GM12878 (cell line): ENCODE measurements around the gene GON7. TPM values are rescaled to one million over a fixed set of nuclear protein-coding genes. Genes with fewer than 3 reads are reported as not detected.
"Not testable (repeated sequence)": the region's sequence is repeated elsewhere in the genome, so short reads cannot be mapped to it uniquely, and the experiment has no call there.

Source experiments
- ATAC-seq: fragments of 200-7000 bp; cut with Tn5 transposase; 3 replicates; pipeline ENCODE4 v1.9.1; 2020; ENCODE audit warnings: mild to moderate bottlenecking, moderate library complexity
- BruUV-seq: library from RNA; stranded (reverse); fragments of 400-500 nt; replicated peaks from 2 replicates; lab custom pipeline; 2021; lab: Mats Ljungman, UMichigan
- CTCF ChIA-PET: fragments of 300-600 bp; sonication (Branson Sonifier 250); formaldehyde crosslinking; extraction: SDS; loops from one replicate; lab custom pipeline; 2021; ENCODE audit warnings: inconsistent platforms; lab: Yijun Ruan, JAX
- POLR2A ChIA-PET: fragments of 350-600 bp; formaldehyde crosslinking; extraction: SDS; loops from one replicate; lab custom pipeline; 2021; ENCODE audit warnings: inconsistent platforms; lab: Charles Lee
- RAD21 ChIA-PET: fragments of 300-600 bp; sonication (Branson Sonifier 250); formaldehyde crosslinking; loops from one replicate; lab custom pipeline; 2023; ENCODE audit warnings: antibody characterized with exemption; ENCODE audit not compliant: unreplicated experiment; lab: Charles Lee
- SMC1A ChIA-PET: fragments of 300-600 bp; sonication (Branson Sonifier 250); formaldehyde crosslinking; loops from one replicate; lab custom pipeline; 2023; ENCODE audit not compliant: unreplicated experiment, uncharacterized antibody; lab: Charles Lee
- DNase-seq: peaks from one replicate; pipeline ENCODE4 v3.0.0-alpha.2; 2011; ENCODE audit warnings: low read depth, low spot score
- FAIRE-seq: peaks from 3 replicates; lab custom pipeline; 2011; peaks lifted over from hg19 to GRCh38; lab: Jason Lieb, UNC
- H2AFZ ChIP-seq: 2 replicates; pipeline ENCODE4 v1.6.0; 2011; ENCODE audit warnings: low read depth, low read length, control low read depth; ENCODE audit not compliant: control insufficient read depth
- H3K27ac ChIP-seq: 2 replicates; pipeline ENCODE4 v1.5.1; 2011; ENCODE audit warnings: control low read depth; ENCODE audit not compliant: control insufficient read depth, insufficient read depth
- H3K27me3 ChIP-seq, 2 experiments: replicated peaks in 1 of 2; 2 replicates each; pipeline versions ENCODE4 v1.6.0 to v1.6.1; 2011; ENCODE audit warnings: low read length in 1 of 2; ENCODE audit not compliant: control insufficient read depth in 2 of 2, insufficient read depth in 2 of 2
- H3K36me3 ChIP-seq, 2 experiments: 2 replicates each; pipeline ENCODE4 v1.5.1; 2011; ENCODE audit warnings: low read length in 1 of 2; ENCODE audit not compliant: control insufficient read depth in 2 of 2, insufficient read depth in 2 of 2
- H3K4me1 ChIP-seq: 2 replicates; pipeline ENCODE4 v1.6.1; 2011; ENCODE audit warnings: mild to moderate bottlenecking, low read length, moderate library complexity, mixed read lengths; ENCODE audit not compliant: control insufficient read depth, insufficient read depth
- H3K4me2 ChIP-seq: 2 replicates; pipeline ENCODE4 v1.6.0; 2011; ENCODE audit warnings: control low read depth; ENCODE audit not compliant: control insufficient read depth, insufficient read depth
- H3K4me3 ChIP-seq: fragments of 200-600 bp; sonication (generic); 2 replicates; pipeline ENCODE4 v1.5.1; 2016
- H3K79me2 ChIP-seq: 2 replicates; pipeline ENCODE4 v1.6.0; 2011; ENCODE audit warnings: low read length; ENCODE audit not compliant: control insufficient read depth, insufficient read depth
- H3K9ac ChIP-seq: 2 replicates; pipeline ENCODE4 v1.8.0; 2011; ENCODE audit warnings: low read length, control low read depth, mixed read lengths; ENCODE audit not compliant: control insufficient read depth, insufficient read depth
- H3K9me3 ChIP-seq: replicated peaks from 3 replicates; pipeline ENCODE4 v1.5.1; 2011; ENCODE audit warnings: mild to moderate bottlenecking, low read length; ENCODE audit not compliant: control insufficient read depth, insufficient read depth
- H4K20me1 ChIP-seq: 2 replicates; pipeline ENCODE4 v1.6.0; 2011; ENCODE audit not compliant: control insufficient read depth, insufficient read depth
- WGBS: methylation state at CpG from one replicate; pipeline ENCODE4 v1.1.6; 2016; ENCODE audit warnings: low lambda C conversion rate; ENCODE audit not compliant: insufficient replicate concordance, insufficient coverage; ENCODE audit errors: missing lambda C conversion rate; 5-methylcytosine and 5-hydroxymethylcytosine counted together
- in situ Hi-C: fragments of 300-500 bp; cut with MboI; formaldehyde crosslinking; loops from 9 replicates; pipeline ENCODE4 v1.14.3; 2018; ENCODE audit warnings: mixed read lengths
- intact Hi-C: fragments of 100-400 bp; cut with micrococcal nuclease; formaldehyde crosslinking; loops from one replicate; pipeline ENCODE4 v1.14.2; 2022; ENCODE audit not compliant: unreplicated experiment
- polyA plus RNA-seq, 11 experiments: library from polyadenylated mRNA; depleted of rRNA in 4 of 11; unstranded in 6 of 11; stranded (reverse) in 5 of 11; fragments of >200 nt; fragmentation: Nextera tagmentation in 4 of 11; fragmentation: Illumina TruSeq in 1 of 11; extraction: Ambion mirVana in 4 of 11; extraction: Trizol in 1 of 11; gene quantifications; 1 replicate in 1 of 11; 2 replicates in 10 of 11; pipeline versions ENCODE4 v1.2.1 to v1.2.3, GENCODE V29; 2011 to 2016; ENCODE audit warnings: inconsistent platforms in 2 of 11, missing spikeins in 2 of 11, low read depth in 1 of 11
- total RNA-seq, 4 experiments: library from RNA; depleted of rRNA in 3 of 4; stranded (reverse); fragments of >200 nt in 3 of 4; fragmentation: Illumina TruSeq in 1 of 4; extraction: Trizol in 1 of 4; gene quantifications; 2 replicates each; pipeline versions ENCODE4 v1.2.1 to v1.2.3, GENCODE V29; 2013 to 2021

The GON7 gene
- total and polyA plus RNA-seq, 10 of the 15 experiments (the other 5 are each of a cell fraction or from before 2014, with no cell fraction given) = 21.6 to 59.0 (median 33.0) TPM

- ATAC-seq, H3K9me3 ChIP-seq, in situ Hi-C loops, H2AFZ ChIP-seq, H3K27ac ChIP-seq, H3K4me1 ChIP-seq, H3K4me3 ChIP-seq, BruUV-seq, H3K4me2 ChIP-seq, H3K36me3 ChIP-seq, H3K79me2 ChIP-seq, DNase-seq, H3K27me3 ChIP-seq, H3K9ac ChIP-seq, H4K20me1 ChIP-seq, FAIRE-seq: not testable (repeated sequence)
- ChIA-PET CTCF (interaction anchor here (0.6 to 2.9 kb wide), 17 partner anchors 12 to 409 kb away, joined by 3 to 50 read pairs (median 5); partner anchors contain the start of genes ITPK1, LYSET and MOAP1), POLR2A (interaction anchor here (0.5 to 1.2 kb wide), 3 partner anchors 25 to 49 kb away, joined by 3 to 4 read pairs (median 3); partner anchors contain the start of genes LYSET and MOAP1), RAD21 (interaction anchor here (0.6 to 2.1 kb wide), 8 partner anchors 14 to 171 kb away, joined by 3 to 22 read pairs (median 4); partner anchors contain the start of genes GON7 and UBR7), SMC1A (interaction anchor here (0.6 to 2.5 kb wide), 8 partner anchors 13 to 251 kb away, joined by 3 to 30 read pairs (median 4); no protein-coding TSS in a partner anchor)
- intact Hi-C loops = loop anchor here (10.0 kb wide), 1 partner anchor 445 kb away; no protein-coding TSS in a partner anchor
- WGBS = 29% methylated on average over 5 of the region's 5 CpGs
These were observed 47.1 kb downstream of the GON7 start for GRCh38 chr14:93159625-93160352.

DNA sequence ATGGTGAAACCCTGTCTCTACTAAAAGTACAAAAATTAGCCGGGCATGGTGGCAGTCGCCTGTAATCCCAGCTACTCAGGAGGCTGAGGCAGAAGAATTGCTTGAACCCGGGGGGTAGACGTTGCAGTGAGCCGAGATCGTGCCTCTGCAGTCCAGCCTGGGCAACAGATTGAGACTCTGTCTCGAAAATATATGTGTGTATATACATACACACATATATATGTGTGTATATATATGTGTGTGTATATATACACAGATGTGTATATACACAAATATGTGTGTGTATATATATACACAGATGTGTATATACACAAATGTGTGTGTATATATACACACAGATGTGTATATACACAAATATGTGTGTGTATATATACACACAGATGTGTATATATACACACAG lies 48.5 kb downstream of the GON7 start:
- ATAC-seq, H3K27ac ChIP-seq, FAIRE-seq, POLR2A ChIA-PET, H4K20me1 ChIP-seq, SMC1A ChIA-PET, in situ Hi-C loops, H3K79me2 ChIP-seq, BruUV-seq, H2AFZ ChIP-seq, H3K4me3 ChIP-seq, H3K4me1 ChIP-seq, H3K9me3 ChIP-seq, H3K36me3 ChIP-seq, H3K4me2 ChIP-seq, intact Hi-C loops, H3K27me3 ChIP-seq, RAD21 ChIA-PET, DNase-seq, H3K9ac ChIP-seq: not testable (repeated sequence)
- CTCF ChIA-PET = interaction anchor here (1.3 kb wide), 1 partner anchor 14 kb away, joined by 3 read pairs; no protein-coding TSS in a partner anchor
- WGBS = 73% methylated on average over 7 of the region's 7 CpGs
